HG02884 (cell line): ENCODE data around the gene THRAP3.
"Not testable (repeated sequence)": the region's sequence is repeated elsewhere in the genome, so short reads cannot be mapped to it uniquely, and the experiment has no call there.

Experiments
- ATAC-seq: cut with Tn5 transposase; IDR thresholded peaks from one replicate; pipeline ENCODE4 v1.9.1; 2021; ENCODE audit warnings: mild to moderate bottlenecking, moderate library complexity; ENCODE audit not compliant: unreplicated experiment

The THRAP3 gene

DNA sequence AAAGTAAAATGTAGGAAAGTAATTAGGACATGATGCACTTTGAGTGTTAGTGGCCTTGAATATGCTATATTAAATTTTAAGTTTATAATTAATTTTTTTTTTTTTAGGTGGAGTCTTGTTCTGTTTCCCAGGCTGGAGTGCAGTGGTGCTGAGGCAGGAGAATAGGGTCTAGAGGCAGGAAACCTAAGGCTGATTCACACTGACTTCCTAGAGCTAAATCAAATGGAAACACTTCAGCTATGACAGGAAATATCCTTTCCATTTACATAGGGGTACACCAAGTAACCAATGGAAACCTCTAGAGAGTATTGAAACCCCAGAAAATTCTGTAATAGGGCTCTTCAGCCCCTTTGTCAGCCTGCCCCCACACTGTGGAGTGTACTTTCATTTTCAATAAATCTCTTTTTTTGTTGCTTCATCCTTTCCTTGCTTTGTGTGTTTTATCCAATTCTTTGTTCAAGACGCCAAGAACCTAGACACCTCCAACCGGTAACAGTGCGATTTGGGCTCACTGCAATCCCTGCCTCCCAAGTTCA is 17.9 kb upstream of the THRAP3 start:
- ATAC-seq = no peak

DNA sequence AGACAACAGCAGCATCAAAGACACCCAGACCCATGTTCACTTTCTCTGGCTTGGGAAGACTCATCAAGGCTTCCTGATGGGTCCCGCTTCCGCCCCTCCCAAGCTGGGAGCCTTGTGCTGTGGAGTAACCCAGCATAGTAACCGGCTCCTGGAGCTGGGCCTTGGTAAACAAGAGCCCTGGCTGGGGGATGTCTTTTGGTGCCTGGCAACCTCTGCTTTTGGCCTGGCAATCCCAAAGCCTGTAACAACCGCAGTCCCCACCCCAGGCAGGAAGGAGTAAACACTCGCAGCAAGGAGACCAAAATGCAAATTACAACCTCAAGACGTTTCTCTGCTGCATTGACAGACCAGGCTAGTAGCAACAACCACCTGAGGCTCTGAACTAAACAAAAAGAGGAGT is 16.9 kb upstream of the THRAP3 start:
- ATAC-seq = no peak

DNA sequence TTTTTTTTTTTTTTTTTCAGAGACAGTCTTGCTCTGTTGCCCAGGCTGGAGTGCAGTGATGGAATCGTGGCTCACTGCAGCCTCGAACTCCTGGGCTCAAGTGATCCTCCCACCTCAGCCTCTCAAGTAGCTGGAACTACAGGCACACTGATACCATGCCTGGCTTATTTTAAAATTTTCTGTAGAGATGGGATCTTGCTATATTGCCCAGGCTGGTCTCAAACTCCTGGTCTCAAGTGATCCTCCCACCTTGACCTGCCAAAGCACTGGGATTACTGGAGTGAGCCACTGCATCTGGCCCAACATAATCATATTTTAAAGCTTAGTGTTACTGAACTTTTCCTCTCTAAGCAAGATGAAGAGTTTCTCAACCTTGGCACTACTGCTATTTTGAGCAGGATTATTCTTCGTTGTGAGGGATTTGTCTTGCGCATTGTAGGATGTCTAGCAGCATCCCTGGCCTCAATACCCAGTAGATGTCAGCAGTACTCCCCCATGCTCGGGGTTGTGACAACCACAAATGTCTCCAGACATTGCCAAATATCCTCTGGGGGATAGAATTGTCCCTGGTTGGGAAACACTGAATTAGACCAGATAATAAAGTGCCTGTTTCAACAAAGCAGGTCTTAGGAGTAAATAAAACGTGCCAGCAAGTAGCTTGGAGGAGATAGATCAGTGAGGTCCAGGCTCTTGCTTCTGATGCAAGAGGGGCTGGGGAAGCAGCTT is 15.1 kb upstream of the THRAP3 start:
- ATAC-seq = no peak

DNA sequence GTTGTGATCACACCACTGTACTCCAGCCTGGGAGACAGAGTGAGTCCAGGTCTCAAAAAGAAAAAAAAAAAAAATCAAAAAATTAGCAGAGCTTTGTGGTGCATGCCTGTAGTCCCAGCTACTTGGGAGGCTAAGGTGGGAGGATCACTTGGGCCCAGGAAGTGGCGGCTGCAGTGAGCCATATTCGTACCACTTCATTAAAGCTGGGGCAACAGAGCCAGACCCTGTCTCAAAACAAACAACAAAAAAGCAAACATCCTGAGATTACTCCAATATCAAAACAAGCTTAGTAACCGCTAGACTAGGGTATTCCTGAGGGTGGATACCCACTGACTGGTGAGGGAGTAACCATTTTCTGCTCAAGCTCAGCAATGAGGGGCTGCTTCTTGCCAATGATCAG is 12.9 kb upstream of the THRAP3 start:
- no peak for ATAC-seq

DNA sequence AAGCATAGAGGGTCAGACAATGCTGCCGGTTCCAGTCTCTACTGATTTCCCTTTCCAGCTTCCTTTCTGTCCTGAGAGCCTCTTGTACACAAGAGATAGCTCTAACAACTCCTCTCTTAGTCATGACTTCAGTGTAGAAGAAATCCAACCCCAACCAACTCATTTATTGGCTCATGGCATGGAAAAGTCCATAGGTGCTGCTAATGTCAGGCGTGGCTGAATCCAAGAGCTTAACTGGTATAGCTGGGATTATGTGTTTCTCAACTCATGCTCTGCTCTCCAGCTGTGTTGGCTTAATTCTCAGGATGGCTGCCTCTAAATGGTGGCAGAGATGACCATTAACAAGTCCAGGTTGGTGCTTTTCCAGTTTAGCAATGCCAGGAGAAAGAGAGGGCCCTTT is 12.4 kb upstream of the THRAP3 start:
- no peak for ATAC-seq

DNA sequence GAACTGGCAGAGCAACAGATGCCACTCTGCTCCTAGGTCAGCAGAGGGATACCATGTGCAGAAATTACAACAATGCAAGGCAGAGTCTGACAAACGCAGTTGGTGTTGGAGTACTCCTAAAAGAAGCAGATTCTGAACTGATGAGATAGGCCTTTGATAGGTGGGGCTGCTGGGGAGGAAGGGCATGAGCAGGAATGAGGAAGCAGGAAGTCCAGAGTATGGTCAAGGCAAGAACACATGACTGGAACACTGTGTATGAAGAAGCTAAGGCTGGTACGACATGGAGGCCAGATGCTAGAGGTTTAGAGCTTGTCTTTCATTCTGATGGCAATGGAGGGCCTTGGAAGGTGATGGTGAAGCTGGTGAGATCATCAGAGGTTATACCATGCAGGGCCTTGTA is 11.5 kb upstream of the THRAP3 start:
- no peak for ATAC-seq

DNA sequence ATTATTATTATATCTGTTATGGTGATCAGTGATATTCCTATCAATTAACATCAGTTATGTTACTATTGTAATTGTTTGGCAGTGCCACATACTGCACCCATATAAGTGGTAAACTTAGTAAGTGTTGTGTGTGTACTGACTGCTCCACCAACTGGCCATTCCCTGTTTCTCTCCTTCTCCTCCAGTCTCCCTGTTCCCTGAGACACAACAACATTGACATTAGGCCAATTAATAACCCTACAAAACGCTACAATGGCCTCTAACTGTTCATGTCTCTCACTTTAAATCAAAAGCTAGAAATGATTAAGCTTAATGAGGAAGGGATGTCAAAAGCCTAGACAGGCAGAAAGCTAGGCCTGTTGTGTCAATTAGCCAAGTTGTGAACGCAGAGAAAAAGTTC is 6.6 kb upstream of the THRAP3 start:
- no peak for ATAC-seq

DNA sequence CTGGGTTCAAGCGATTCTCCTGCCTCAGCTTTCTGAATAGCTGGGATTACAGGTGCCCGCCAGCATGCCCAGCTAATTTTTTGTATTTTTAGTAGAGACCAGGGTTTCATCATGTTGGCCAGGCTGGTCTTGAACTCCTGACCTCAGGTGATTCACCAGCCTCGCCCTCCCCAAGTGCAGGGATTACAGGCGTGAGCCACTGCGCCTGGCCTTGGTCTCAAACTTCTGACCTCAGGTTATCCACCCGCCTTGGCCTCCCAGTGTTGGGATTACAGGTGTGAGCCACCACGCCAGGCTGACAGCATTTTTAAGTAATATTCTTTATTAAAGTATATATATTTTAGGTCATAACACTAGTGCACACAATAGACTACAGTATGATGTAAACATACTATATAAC is 2.3 kb upstream of the THRAP3 start:
- not testable (repeated sequence) for ATAC-seq

DNA sequence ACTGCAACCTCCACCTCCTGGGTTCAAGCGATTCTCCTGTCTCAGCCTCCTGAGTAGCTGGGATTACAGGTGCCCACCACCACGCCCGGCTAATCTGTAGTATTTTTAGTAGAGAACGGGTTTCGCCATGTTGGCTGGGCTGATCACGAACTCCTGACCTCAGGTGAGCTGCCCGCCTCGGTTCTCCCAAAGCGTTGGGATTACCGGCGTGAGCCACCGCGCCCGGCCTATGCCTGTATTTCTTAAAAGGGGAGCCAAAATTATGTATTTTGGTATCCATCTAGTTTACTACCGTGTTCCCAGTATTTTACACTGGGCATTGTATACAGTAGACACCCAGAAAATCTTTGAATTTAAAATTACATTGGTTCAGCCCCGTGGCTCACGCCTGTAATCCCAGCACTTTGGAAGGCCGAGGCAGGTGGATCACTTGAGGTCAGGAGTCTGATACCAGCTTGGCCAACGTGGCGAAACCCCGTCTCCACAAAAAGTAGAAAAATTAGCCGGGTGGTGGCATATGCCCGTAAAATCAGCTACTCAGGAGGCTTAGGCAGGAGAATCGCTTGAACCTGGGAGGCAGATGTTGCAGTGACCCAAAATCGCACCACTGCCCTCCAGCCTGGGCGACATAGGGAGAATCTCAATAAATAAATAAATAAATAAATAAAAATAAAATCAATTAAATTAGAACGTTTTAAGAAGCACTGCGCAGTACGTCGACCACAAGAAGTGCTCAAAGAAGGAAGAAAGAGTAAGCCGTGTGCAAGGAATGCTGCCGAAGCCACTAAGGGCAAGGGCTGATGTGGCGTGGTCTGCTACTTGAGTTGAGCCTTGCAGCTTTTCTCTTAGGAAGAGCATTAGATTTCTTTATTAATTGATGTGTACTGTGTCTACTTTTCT is 1.5 kb upstream of the THRAP3 start:
- ATAC-seq = no peak

DNA sequence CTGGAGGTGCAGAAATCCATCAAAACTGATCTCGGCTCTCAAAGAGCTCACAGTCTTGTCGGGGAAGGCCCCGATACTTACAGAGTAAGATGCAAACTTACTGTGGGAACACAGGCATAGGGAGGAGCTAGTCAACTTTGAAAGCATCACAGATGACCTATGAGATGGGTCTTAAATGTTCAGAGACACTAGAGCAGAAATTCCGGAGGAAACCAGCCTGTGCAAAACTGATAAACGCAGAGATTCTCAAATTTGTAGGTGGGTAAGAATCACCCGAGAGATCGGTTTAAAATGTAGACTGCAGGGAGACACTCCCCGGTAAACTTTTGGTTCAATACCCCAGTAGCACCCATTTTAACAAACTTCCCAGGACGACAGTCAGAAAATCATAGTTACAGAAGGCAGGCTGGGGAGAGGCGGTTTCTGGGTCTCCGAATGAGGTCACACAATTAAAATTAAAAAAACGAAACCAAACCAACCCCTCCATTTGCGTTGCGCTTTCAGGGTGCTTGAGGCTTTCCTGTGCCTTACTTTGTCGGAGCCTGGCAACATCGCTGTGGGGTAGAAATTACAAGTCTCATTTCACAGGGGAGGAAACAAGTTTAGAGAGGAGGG is 755 bp upstream of the THRAP3 start:
- ATAC-seq = peak; percentile 19

DNA sequence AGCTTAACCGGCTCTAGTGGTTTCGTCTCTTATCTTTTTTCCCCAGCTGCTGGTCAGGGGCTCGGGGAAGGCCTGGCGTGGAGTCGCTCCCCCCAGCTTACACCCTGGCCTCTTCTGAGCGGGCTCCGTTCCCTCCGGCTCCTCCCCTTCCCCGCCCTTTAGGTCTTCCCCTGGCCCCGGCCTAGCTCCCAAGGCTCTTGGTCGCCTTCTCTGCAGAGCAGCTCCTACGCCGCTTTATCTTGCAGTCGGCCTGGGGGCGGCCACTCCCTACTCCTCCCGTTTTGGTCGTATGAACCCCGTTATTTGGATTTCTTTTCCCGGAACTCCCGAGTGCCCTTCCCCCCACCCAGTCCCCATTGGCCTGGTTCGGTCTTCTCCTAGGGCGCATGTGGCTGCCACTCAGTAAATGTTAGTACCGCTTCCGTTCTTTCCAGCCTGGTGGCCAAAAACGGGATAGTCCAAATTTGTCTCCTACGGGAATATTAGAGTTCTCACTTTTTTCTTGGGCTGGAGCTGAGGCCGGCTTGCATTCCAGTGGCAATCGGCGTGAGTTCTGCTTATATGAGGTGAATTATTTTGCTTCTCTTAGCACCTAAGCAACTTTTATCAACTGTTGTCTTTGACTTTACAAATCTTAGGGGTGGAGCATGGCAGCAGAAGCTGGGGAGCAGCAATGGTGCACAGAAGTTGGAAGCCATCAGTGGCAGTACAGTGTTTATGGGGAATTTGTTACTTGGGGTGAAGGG is 467 bp downstream of the THRAP3 start:
- peak; percentile 43 for ATAC-seq

DNA sequence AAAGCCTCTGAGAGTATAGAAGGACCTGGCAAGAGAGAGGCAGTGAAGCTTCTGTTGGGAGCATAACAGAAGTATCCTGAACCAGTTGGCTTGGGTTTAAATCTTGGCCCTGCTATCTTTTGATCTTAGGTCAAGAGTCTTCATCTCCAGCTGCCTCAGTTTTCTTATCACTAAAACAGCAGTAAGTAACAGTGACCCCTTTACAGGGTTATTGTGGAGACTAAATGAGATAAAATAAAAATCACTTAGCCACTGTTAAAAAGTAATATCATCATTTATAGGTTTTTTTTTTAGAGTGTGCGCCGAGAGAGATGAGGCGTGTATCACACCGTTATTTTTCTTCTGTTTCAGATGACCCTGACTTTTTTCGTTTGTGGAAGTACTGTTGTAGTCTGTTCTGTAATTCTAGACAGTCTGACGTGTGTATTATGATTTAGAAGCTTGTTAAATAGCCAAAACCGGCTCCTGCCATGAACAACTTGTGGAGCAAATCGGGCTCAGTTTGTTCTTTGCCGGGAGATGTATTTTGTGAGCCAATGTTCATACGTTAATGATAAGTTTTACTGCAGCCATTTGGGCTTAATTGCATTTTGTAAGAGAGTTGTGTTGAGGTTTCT is 1.1 kb downstream of the THRAP3 start:
- no peak for ATAC-seq

DNA sequence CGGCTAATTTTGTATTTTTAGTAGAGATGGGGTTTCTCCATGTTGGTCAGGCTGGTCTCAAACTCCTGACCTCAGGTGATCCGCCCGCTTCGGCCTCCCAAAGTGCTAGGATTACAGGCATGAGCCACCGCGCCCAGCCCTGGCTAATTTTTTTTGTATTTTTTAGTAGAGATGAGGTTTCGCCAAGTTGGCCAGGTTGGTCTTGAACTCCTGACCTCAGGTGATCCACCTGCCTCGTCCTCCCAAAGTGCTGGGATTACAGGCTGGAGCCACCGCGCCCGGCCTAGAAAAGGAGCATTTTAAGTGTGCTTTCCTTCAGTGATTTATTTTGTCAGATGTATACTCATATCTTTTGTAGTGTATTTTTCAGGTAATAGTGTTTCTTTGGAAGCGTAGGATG is 6.0 kb downstream of the THRAP3 start:
- not testable (repeated sequence) for ATAC-seq

DNA sequence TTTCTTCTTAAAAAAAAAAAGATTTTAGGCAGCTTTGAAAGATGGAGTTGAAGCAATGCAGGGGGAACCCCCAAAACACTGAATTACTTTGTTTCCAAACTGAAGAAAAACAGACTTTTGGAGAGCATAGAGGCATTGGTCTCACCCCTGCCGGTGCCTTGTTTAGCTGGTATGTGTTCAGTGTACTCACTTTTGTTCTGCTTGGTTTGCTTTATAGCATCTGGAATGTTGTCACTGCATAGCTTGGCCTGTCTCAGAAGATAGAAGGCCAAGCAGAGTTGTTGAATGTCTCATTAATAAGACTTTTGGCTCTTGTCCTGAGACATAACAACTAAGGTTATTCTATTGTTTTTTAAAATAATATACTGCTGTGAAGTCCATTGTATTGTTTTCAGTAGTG is 6.9 kb downstream of the THRAP3 start:
- ATAC-seq = no peak

DNA sequence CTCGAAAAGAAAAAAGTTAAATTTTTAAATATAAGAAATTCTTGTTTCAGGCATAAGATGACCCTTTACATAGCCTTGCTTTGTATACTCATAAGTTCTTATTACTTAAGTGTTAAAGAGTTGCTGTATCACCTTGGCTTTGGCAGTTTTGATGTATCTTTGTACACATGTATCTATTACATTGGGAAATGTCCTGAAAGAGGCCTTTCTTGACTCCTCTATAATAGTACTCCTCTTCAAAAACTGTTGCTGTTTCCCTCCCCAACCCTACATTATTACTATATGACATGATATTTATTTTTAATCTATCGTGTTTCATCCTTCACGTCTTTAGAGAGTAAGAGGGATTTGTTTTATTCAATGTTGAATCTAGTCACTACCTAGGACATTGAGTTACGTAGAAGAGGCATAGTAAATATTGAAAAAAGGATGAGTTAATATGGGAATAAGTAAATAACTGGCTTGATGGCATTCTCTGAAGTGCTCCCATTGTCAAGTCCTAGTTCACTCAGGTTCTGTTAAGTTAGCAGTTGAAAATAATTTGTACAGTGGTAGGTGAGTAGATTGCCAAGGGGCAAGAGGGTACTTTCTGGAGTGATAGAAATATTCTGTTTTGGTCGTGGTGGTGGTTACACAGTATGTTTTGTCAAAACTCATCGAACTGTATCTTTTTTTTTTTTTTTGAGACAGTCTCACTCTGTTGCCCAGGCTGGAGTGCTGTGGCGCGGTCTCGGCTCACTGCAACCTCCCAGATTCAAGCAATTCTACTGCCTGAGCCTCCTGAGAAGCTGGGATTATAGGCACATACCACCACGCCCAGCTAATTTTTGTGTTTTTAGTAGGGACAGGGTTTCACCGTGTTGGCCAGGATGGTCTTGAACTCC is 8.2 kb downstream of the THRAP3 start:
- ATAC-seq = no peak

DNA sequence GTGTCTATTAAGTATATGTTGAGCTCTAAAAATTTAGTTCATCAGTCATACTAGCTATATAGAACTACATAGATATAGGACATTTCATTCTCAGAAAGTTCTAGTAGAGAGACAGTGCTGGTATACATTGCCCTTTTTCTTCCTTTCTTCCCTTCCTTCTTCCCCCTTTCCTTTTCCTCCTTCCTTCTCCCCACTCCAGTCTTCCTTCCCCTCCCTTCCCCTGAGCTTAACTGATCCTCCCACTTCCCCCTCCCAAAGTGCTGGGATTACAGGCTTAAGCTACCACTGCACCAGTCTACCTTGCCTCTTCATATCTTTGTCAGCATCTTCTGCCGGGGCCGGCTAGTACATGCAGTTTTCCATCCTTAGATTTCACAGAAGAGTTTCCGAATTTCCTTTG is 12.1 kb downstream of the THRAP3 start:
- no peak for ATAC-seq

DNA sequence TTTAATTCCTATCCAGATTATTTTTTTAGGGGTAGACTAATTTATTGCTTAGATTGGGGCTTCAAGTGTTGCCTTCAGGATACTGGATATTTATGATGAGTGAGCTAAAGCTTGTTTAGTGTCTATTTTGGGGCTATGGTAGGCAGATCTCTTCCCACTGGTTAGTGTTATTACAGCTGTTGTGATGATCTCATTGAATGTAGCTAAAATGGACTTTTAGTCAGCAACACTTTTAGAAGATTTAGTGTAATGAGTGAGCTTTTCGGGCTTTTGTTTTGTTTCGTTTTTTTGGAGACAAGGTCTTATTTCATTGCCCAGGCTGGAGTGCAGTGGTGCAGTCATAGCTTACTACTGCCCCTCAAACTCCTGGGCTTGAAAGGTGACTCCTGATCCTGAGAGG is 14.2 kb downstream of the THRAP3 start:
- ATAC-seq = no peak

DNA sequence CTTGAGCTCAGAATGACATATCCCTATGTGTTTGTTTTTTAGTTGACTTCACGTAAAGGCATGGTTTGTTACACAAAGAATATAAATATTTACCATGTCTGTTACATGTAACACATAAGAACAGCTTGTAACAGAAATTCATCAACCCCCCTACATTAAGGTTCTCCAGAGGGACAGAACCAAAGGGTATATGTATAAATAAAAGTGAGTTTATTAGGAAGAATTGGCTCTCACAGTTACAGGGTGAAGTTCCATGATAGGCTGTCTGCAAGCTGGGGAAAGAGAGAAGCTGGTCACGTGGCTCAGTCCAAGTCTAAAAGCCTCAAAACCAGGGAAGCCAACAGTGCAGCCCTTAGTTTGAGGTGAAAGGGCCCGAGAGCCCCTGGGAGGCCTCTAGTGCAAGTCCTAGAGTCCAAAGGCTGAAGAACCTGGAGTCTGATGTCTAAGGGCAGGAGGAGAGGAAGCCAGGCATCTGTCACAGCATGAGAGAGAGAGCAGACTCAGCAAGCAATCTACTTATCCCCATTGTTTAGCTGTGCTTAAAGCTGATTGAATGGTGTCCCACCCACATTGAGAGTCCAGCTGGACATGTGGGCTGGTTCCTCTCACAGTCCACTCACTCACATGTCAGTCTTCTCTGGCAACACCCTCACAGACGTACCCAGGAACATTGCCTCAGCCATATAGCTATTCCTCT is 15.8 kb downstream of the THRAP3 start:
- no peak for ATAC-seq

DNA sequence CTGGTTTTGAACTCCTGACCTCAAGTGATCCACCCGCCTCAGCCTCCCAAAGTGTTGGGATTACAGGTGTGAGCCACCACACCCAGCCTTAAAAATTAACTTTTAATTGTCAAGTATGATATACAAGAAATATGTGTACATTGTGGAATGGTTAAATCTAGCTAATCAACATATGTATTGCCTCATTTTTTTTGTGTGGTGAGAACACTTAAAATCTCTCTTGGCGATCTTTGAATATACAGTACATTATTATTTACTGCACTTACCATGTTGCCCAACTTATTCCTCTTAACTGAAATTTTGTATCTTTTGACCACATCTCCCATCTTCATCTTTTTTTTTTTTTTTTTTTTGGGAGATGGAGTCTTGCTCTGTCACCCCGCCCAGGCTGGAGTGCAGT is 23.3 kb downstream of the THRAP3 start:
- no peak for ATAC-seq
